Neutrophil (primary cell): Measurements from ENCODE around the gene ASPHD2.

Experiments used
- H3K27ac ChIP-seq: fragments of 200-600 bp; sonication (generic); 2 replicates; pipeline ENCODE4 v1.5.1; 2016; ENCODE audit warnings: mild to moderate bottlenecking, moderate library complexity
- H3K27me3 ChIP-seq: fragments of 200-600 bp; sonication (generic); 2 replicates; pipeline ENCODE4 v1.6.0; 2016; ENCODE audit warnings: mild to moderate bottlenecking
- H3K36me3 ChIP-seq: fragments of 200-600 bp; sonication (generic); 2 replicates; pipeline ENCODE4 v1.5.1; 2017
- H3K4me1 ChIP-seq, 2 experiments: fragments of 200-600 bp in 1 of 2; sonication (generic) in 1 of 2; 1 replicate in 1 of 2; 2 replicates in 1 of 2; pipeline versions ENCODE4 v1.5.1 to v1.6.1; 2013 to 2016; ENCODE audit warnings: low read depth in 1 of 2, low read length in 1 of 2, mild to moderate bottlenecking in 1 of 2, moderate library complexity in 1 of 2; ENCODE audit not compliant: control insufficient read depth in 1 of 2, insufficient read depth in 1 of 2
- H3K4me3 ChIP-seq, 2 experiments: fragments of 200-600 bp in 1 of 2; sonication (generic) in 1 of 2; 1 replicate in 1 of 2; 2 replicates in 1 of 2; pipeline ENCODE4 v1.5.1; 2013 to 2016; ENCODE audit warnings: low read depth in 1 of 2, low read length in 1 of 2, mild to moderate bottlenecking in 1 of 2, moderate library complexity in 1 of 2
- H3K9me3 ChIP-seq: fragments of 200-600 bp; sonication (generic); 2 replicates; pipeline ENCODE4 v1.5.1; 2016
- CTCF ChIP-seq: fragments of 200-600 bp; sonication (generic); IDR thresholded peaks from 2 replicates; pipeline ENCODE4 v1.5.1; 2016; ENCODE audit warnings: antibody characterized with exemption

Gene ASPHD2

GRCh38 chr22:26417406-26417805 lies 11.7 kb upstream of the ASPHD2 start:
- H3K27ac ChIP-seq: no peak overlapping the region
- H3K36me3 ChIP-seq: no peaks in the 10 kb centered on the region
- no peak for TF ChIP-seq CTCF
- no peaks in the 10 kb centered on the region for H3K9me3 ChIP-seq
- no peak overlapping the region for H3K4me3 ChIP-seq
- H3K27me3 ChIP-seq: peaks cover 50% of the 10 kb centered on the region
- H3K4me1 ChIP-seq: no peaks in the 10 kb centered on the region

- Histone ChIP-seq H3K4me1 (no peaks in the 10 kb centered on the region), H3K4me3 (no peak overlapping the region), H3K9me3 (no peaks in the 10 kb centered on the region), H3K27ac (no peak overlapping the region), H3K36me3 (no peaks in the 10 kb centered on the region), H3K27me3 (peaks cover 38% of the 10 kb centered on the region)
- TF ChIP-seq CTCF: no peak
Measured at GRCh38 chr22:26418620-26419019, 10.4 kb upstream of the ASPHD2 start.

DNA sequence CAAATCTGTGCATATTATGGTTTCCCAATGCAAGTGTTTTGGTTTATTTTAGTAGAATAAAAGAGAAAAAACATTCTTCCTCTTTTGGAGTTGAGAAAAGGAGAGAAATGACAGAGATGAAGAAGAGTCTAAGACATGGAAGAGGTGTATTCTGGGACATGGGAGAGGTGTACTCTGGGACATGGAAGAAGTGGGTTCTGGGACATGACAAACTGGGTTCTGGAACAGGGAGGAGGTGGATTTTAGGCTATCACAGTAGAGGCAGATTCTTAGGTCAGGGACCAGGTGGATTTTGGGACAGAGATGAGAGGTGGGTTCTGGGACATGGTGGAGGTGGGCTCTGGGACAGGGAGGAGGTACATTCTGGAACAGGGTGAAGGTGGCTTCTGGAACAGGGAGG lies 2.1 kb upstream of the ASPHD2 start:
- TF ChIP-seq CTCF: no peak
- H3K36me3 ChIP-seq: no peaks in the 10 kb centered on the region
- peaks cover 11% of the 10 kb centered on the region for H3K27me3 ChIP-seq
- H3K27ac ChIP-seq: peak overlapping the region; percentile 36
- peaks cover 18 to 20% of the 10 kb centered on the region in 2 experiments for H3K4me1 ChIP-seq
- no peaks in the 10 kb centered on the region for H3K9me3 ChIP-seq
- no peak overlapping the region for H3K4me3 ChIP-seq

DNA sequence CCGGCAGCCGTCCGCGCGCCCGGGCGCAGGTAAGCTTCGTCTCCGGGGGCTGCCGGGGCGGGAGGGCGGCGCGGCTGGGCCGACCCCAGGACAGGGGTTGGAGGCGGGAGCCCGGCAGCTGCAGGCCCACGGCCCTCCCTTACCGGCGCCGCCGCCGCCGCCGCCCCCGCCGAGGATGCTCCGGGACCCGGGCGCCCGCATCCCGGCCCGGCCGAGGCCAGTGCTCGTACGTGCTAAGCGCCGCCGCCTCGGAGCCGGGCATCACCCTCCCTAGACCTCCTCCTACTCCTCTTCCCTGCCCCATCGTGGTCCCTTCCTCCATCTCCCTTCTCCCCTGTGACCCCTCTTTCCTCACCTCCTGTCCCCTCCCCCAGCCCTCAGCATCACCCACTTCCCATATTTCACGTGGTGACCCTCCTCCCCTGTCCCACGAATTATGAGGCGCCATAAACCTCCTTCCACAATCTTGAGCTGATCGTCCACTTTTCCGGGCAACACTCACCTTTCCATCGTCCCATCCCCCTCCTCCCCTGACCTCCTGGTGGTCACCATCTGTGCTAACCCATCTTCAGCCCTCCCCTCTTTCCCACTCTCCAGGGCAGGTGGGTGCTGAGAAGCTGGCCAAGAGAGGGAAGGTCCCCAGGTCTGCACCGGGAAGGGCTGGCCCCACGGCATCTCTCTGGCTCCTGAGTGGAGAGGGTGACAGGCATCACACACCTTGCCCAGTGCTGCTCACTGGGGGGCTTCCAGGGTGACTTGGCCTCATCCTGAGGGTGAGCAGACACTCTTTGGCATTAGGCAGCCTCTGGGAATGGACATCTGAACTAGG lies 612 bp downstream of the ASPHD2 start:
- peak overlapping the region; percentile 83 for H3K27ac ChIP-seq
- no peak for TF ChIP-seq CTCF
- peaks cover 32 to 37% of the 10 kb centered on the region in 2 experiments for H3K4me1 ChIP-seq
- H3K4me3 ChIP-seq: peak overlapping the region; percentile 66 to 67
- peaks cover 11% of the 10 kb centered on the region for H3K36me3 ChIP-seq
- H3K27me3 ChIP-seq: peaks cover 6% of the 10 kb centered on the region
- H3K9me3 ChIP-seq: no peaks in the 10 kb centered on the region

DNA sequence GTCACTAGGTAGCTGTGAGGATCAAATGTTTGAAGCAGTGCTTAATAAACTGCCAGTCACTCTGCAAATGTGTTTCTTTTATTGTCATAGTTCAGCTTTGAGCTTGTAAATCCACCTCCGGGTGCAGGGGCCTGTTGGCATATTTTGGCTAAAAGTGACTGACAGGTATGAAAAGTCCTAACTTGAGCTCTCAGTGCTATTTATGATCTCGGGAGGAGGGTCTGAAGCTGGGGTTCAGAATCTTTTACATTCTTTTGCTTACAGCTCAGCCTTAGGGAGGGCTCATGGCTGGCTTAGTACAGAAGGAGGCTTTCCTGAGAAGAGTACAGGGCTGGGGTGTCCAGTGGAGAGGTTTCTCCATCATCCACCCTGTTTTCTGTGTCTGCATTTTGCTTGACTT lies 1.5 kb downstream of the ASPHD2 start:
- no peak overlapping the region for H3K4me3 ChIP-seq
- no peaks in the 10 kb centered on the region for H3K9me3 ChIP-seq

More for the DNA sequence above, 1.5 kb downstream of the ASPHD2 start:
- H3K36me3 ChIP-seq: peaks cover 11% of the 10 kb centered on the region
- TF ChIP-seq CTCF: no peak
- H3K27me3 ChIP-seq: peaks cover 5% of the 10 kb centered on the region
- peaks cover 41 to 46% of the 10 kb centered on the region in 2 experiments for H3K4me1 ChIP-seq
- no peak overlapping the region for H3K27ac ChIP-seq
